Measurements from ENCODE around the gene FMN2.
A peak's percentile ranks its signal among the peaks of the same experiment; 100 is the strongest.

The FMN2 gene

GRCh38 chr1:240101306-240101705, 9.6 kb downstream of the FMN2 start:
- Histone ChIP-seq H3K27ac (ENCODE audit: low read depth, low read length) (no peak overlapping the region), H3K79me2 (ENCODE audit: control insufficient read depth, insufficient read depth, low read length, poor library complexity) (no peaks in the 10 kb centered on the region), H4K91ac (ENCODE audit: low read depth, low read length) (no peak overlapping the region), H3K4me2 (ENCODE audit: low read length) (no peak overlapping the region), H3K4me1 (ENCODE audit: control insufficient read depth in 1 of 2, insufficient read depth in 2 of 2, low read length in 2 of 2) (no peaks in the 10 kb centered on the region), H3K4me3 (ENCODE audit: low read depth, low read length) (no peak overlapping the region), H3K18ac (ENCODE audit: low read length) (no peak overlapping the region), H3K27me3 (ENCODE audit: insufficient read depth, low read length) (no peaks in the 10 kb centered on the region), H2AFZ (ENCODE audit: insufficient read depth, low read length, poor library complexity) (no peak overlapping the region), H3K9ac (ENCODE audit: low read length) (no peak overlapping the region), H3K14ac (ENCODE audit: low read length) (no peak overlapping the region), H2BK12ac (ENCODE audit: low read length) (no peak overlapping the region), H2BK5ac (ENCODE audit: low read depth, low read length, poor library complexity) (no peak overlapping the region), H4K8ac (ENCODE audit: low read depth, low read length) (no peak overlapping the region), H3K36me3 (ENCODE audit: control insufficient read depth in 1 of 2, insufficient read depth in 2 of 2, low read length in 2 of 2) (no peaks in the 10 kb centered on the region), H3K23ac (ENCODE audit: low read length) (peak overlapping the region; percentile 34), H3K4ac (ENCODE audit: low read depth, low read length) (no peak overlapping the region), H3K9me3 (ENCODE audit: insufficient read depth, low read depth, low read length) (no peaks in the 10 kb centered on the region), H3K79me1 (ENCODE audit: low read length) (no peaks in the 10 kb centered on the region), H2BK120ac (ENCODE audit: insufficient read depth, low read length, poor library complexity) (no peak overlapping the region), H4K12ac (ENCODE audit: low read depth, low read length) (no peak overlapping the region), H2AK5ac (ENCODE audit: low read length) (no peak overlapping the region)
- no CpG with 5 or more reads among the region's 7 CpGs for WGBS (ENCODE audit: extremely low coverage, insufficient coverage, insufficient read length)
- no peak for DNase-seq

GRCh38 chr1:240101737-240102136, 10.1 kb downstream of the FMN2 start:
- H2BK12ac ChIP-seq (ENCODE audit: low read length): no peak overlapping the region
- DNase-seq: no peak
- no peak overlapping the region for H3K4me2 ChIP-seq (ENCODE audit: low read length)
- no peak overlapping the region for H3K4ac ChIP-seq (ENCODE audit: low read depth, low read length)
- WGBS (ENCODE audit: extremely low coverage, insufficient coverage, insufficient read length): 100% methylated on average over 1 of the region's 3 CpGs
- no peak overlapping the region for H3K4me3 ChIP-seq (ENCODE audit: low read depth, low read length)
- no peaks in the 10 kb centered on the region for H3K9me3 ChIP-seq (ENCODE audit: insufficient read depth, low read depth, low read length)
- no peaks in the 10 kb centered on the region for H3K79me1 ChIP-seq (ENCODE audit: low read length)
- no peak overlapping the region for H3K27ac ChIP-seq (ENCODE audit: low read depth, low read length)
- H2AK5ac ChIP-seq (ENCODE audit: low read length): no peak overlapping the region
- no peaks in the 10 kb centered on the region for H3K36me3 ChIP-seq (ENCODE audit: control insufficient read depth in 1 of 2, insufficient read depth in 2 of 2, low read length in 2 of 2)
- H2BK120ac ChIP-seq (ENCODE audit: insufficient read depth, low read length, poor library complexity): no peak overlapping the region
- no peaks in the 10 kb centered on the region for H3K4me1 ChIP-seq (ENCODE audit: control insufficient read depth in 1 of 2, insufficient read depth in 2 of 2, low read length in 2 of 2)
- no peak overlapping the region for H3K9ac ChIP-seq (ENCODE audit: low read length)
- no peak overlapping the region for H3K18ac ChIP-seq (ENCODE audit: low read length)
- H2BK5ac ChIP-seq (ENCODE audit: low read depth, low read length, poor library complexity): no peak overlapping the region
- no peak overlapping the region for H4K8ac ChIP-seq (ENCODE audit: low read depth, low read length)
- H4K12ac ChIP-seq (ENCODE audit: low read depth, low read length): no peak overlapping the region
- no peak overlapping the region for H2AFZ ChIP-seq (ENCODE audit: insufficient read depth, low read length, poor library complexity)
- no peak overlapping the region for H4K91ac ChIP-seq (ENCODE audit: low read depth, low read length)
- H3K27me3 ChIP-seq (ENCODE audit: insufficient read depth, low read length): no peaks in the 10 kb centered on the region
- H3K79me2 ChIP-seq (ENCODE audit: control insufficient read depth, insufficient read depth, low read length, poor library complexity): no peaks in the 10 kb centered on the region
- H3K23ac ChIP-seq (ENCODE audit: low read length): no peak overlapping the region
- no peak overlapping the region for H3K14ac ChIP-seq (ENCODE audit: low read length)

GRCh38 chr1:240104672-240105071, 13.0 kb downstream of the FMN2 start:
- no peaks in the 10 kb centered on the region for H3K9me3 ChIP-seq (ENCODE audit: insufficient read depth, low read depth, low read length)
- H2AFZ ChIP-seq (ENCODE audit: insufficient read depth, low read length, poor library complexity): no peak overlapping the region
- H3K79me1 ChIP-seq (ENCODE audit: low read length): no peaks in the 10 kb centered on the region
- no peak overlapping the region for H3K4me3 ChIP-seq (ENCODE audit: low read depth, low read length)
- H2BK120ac ChIP-seq (ENCODE audit: insufficient read depth, low read length, poor library complexity): no peak overlapping the region
- H3K4me1 ChIP-seq (ENCODE audit: control insufficient read depth in 1 of 2, insufficient read depth in 2 of 2, low read length in 2 of 2): no peaks in the 10 kb centered on the region
- no peak overlapping the region for H3K4ac ChIP-seq (ENCODE audit: low read depth, low read length)
- H4K12ac ChIP-seq (ENCODE audit: low read depth, low read length): no peak overlapping the region
- no peak overlapping the region for H3K4me2 ChIP-seq (ENCODE audit: low read length)
- no peak overlapping the region for H3K23ac ChIP-seq (ENCODE audit: low read length)
- no peak overlapping the region for H3K27ac ChIP-seq (ENCODE audit: low read depth, low read length)
- no peaks in the 10 kb centered on the region for H3K79me2 ChIP-seq (ENCODE audit: control insufficient read depth, insufficient read depth, low read length, poor library complexity)
- peak; percentile 23 to 52 for DNase-seq
- WGBS (ENCODE audit: extremely low coverage, insufficient coverage, insufficient read length): no CpG with 5 or more reads among the region's 2 CpGs
- H3K27me3 ChIP-seq (ENCODE audit: insufficient read depth, low read length): no peaks in the 10 kb centered on the region
- no peak overlapping the region for H2AK5ac ChIP-seq (ENCODE audit: low read length)
- no peak overlapping the region for H3K18ac ChIP-seq (ENCODE audit: low read length)
- no peak overlapping the region for H2BK5ac ChIP-seq (ENCODE audit: low read depth, low read length, poor library complexity)
- no peak overlapping the region for H3K9ac ChIP-seq (ENCODE audit: low read length)
- H4K91ac ChIP-seq (ENCODE audit: low read depth, low read length): no peak overlapping the region
- no peak overlapping the region for H4K8ac ChIP-seq (ENCODE audit: low read depth, low read length)
- H2BK12ac ChIP-seq (ENCODE audit: low read length): no peak overlapping the region
- H3K36me3 ChIP-seq (ENCODE audit: control insufficient read depth in 1 of 2, insufficient read depth in 2 of 2, low read length in 2 of 2): no peaks in the 10 kb centered on the region
- H3K14ac ChIP-seq (ENCODE audit: low read length): no peak overlapping the region

DNA sequence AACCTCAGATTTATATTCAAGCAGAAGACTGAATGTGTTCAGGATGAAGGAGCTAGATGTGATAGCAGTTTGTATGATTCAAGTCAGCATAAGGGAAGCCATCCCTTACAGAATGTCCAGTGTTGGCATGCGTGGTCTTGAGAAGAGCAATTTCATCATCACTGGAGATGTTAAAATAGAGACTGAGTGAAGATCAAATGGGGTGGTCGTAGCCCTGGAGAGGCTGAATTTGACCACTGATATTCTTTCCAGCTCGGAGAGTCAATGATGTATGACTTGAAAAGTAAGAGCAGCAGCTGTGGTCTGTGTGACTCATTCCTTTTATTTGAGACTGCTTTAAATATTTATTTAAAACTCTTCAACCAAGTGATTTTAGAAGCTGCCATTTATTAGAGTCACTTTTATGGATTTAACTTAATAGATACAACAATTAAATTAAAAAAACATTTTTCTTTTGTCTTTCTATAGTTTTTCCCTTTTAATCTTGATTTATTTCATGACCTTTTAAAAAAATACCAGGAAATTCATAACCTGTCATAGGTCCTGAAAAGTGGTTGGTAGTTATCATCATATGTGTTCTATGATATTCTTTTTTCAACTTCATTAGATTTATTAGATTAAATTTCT, 15.5 kb downstream of the FMN2 start:
- Histone ChIP-seq H3K27me3 (ENCODE audit: insufficient read depth, low read length) (no peaks in the 10 kb centered on the region), H2AFZ (ENCODE audit: insufficient read depth, low read length, poor library complexity) (no peak overlapping the region), H3K4me2 (ENCODE audit: low read length) (no peak overlapping the region), H4K12ac (ENCODE audit: low read depth, low read length) (no peak overlapping the region), H3K4me1 (ENCODE audit: control insufficient read depth in 1 of 2, insufficient read depth in 2 of 2, low read length in 2 of 2) (peaks cover 0 to 2% of the 10 kb centered on the region in 2 experiments), H4K8ac (ENCODE audit: low read depth, low read length) (no peak overlapping the region), H2BK120ac (ENCODE audit: insufficient read depth, low read length, poor library complexity) (no peak overlapping the region), H3K36me3 (ENCODE audit: control insufficient read depth in 1 of 2, insufficient read depth in 2 of 2, low read length in 2 of 2) (no peaks in the 10 kb centered on the region), H3K79me1 (ENCODE audit: low read length) (no peaks in the 10 kb centered on the region), H3K18ac (ENCODE audit: low read length) (no peak overlapping the region), H3K9me3 (ENCODE audit: insufficient read depth, low read depth, low read length) (no peaks in the 10 kb centered on the region), H3K14ac (ENCODE audit: low read length) (no peak overlapping the region), H2BK5ac (ENCODE audit: low read depth, low read length, poor library complexity) (no peak overlapping the region), H3K4ac (ENCODE audit: low read depth, low read length) (no peak overlapping the region), H2BK12ac (ENCODE audit: low read length) (no peak overlapping the region), H3K9ac (ENCODE audit: low read length) (no peak overlapping the region), H3K23ac (ENCODE audit: low read length) (no peak overlapping the region), H3K27ac (ENCODE audit: low read depth, low read length) (no peak overlapping the region), H3K4me3 (ENCODE audit: low read depth, low read length) (no peak overlapping the region), H3K79me2 (ENCODE audit: control insufficient read depth, insufficient read depth, low read length, poor library complexity) (no peaks in the 10 kb centered on the region), H4K91ac (ENCODE audit: low read depth, low read length) (no peak overlapping the region), H2AK5ac (ENCODE audit: low read length) (no peak overlapping the region)
- no peak for DNase-seq
- no CpG with 5 or more reads among the region's 3 CpGs for WGBS (ENCODE audit: extremely low coverage, insufficient coverage, insufficient read length)

Measured in trophoblast cell (in vitro differentiated cells and primary cell).